GM18858 (cell line): ENCODE measurements around the gene NPIPB8.
"Not testable (repeated sequence)": the region's sequence is repeated elsewhere in the genome, so short reads cannot be mapped to it uniquely, and the experiment has no call there.

ENCODE experiments used
- ATAC-seq: cut with Tn5 transposase; IDR thresholded peaks from one replicate; pipeline ENCODE4 v1.9.1; 2021; ENCODE audit not compliant: unreplicated experiment

NPIPB8 gene

GRCh38 chr16:28623172-28623711 lies 14.6 kb upstream of the NPIPB8 start:
- no peak for ATAC-seq

GRCh38 chr16:28630905-28631304 lies 7.0 kb upstream of the NPIPB8 start:
- not testable (repeated sequence) for ATAC-seq

GRCh38 chr16:28636093-28636823 lies 1.6 kb upstream of the NPIPB8 start:
- ATAC-seq = not testable (repeated sequence)

GRCh38 chr16:28638359-28638758 lies 494 bp downstream of the NPIPB8 start:
- ATAC-seq = not testable (repeated sequence)

- not testable (repeated sequence) for ATAC-seq
These were observed 2.1 kb downstream of the NPIPB8 start for GRCh38 chr16:28639959-28640358.

- ATAC-seq = not testable (repeated sequence)
These were observed 28.4 kb downstream of the NPIPB8 start for GRCh38 chr16:28666264-28666663.

GRCh38 chr16:28667480-28667879 lies 29.6 kb downstream of the NPIPB8 start:
- ATAC-seq = not testable (repeated sequence)

GRCh38 chr16:28668199-28668598 lies 30.3 kb downstream of the NPIPB8 start:
- ATAC-seq = not testable (repeated sequence)

- not testable (repeated sequence) for ATAC-seq
These were observed 50.6 kb downstream of the NPIPB8 start for GRCh38 chr16:28688327-28688952.

GRCh38 chr16:28689425-28689824 lies 51.6 kb downstream of the NPIPB8 start:
- not testable (repeated sequence) for ATAC-seq

GRCh38 chr16:28691722-28692121 lies 53.9 kb downstream of the NPIPB8 start:
- ATAC-seq = not testable (repeated sequence)

- ATAC-seq = not testable (repeated sequence)
These were observed 55.5 kb downstream of the NPIPB8 start for GRCh38 chr16:28693257-28693950.

GRCh38 chr16:28699792-28700191 lies 61.9 kb downstream of the NPIPB8 start:
- ATAC-seq = not testable (repeated sequence)

GRCh38 chr16:28700349-28700748 lies 62.5 kb downstream of the NPIPB8 start:
- not testable (repeated sequence) for ATAC-seq

GRCh38 chr16:28701384-28701783 lies 63.5 kb downstream of the NPIPB8 start:
- ATAC-seq = not testable (repeated sequence)

- ATAC-seq = not testable (repeated sequence)
These were observed 66.4 kb downstream of the NPIPB8 start for GRCh38 chr16:28704246-28704645.
